ENCODE measurements around the gene ASB1. TPM values are rescaled to one million over a fixed set of nuclear protein-coding genes. Genes with fewer than 3 reads are reported as not detected.

ASB1 gene
- total and polyA plus RNA-seq, 9 of the 15 experiments (the other 6 are each of a cell fraction or from before 2014, with no cell fraction given), result 6.3 to 37.7 (median 23.9) TPM

- no peak for TF ChIP-seq NCOR1 (IDR thresholded peaks at IDR 0.05)
- TF ChIP-seq, protein P1, sequence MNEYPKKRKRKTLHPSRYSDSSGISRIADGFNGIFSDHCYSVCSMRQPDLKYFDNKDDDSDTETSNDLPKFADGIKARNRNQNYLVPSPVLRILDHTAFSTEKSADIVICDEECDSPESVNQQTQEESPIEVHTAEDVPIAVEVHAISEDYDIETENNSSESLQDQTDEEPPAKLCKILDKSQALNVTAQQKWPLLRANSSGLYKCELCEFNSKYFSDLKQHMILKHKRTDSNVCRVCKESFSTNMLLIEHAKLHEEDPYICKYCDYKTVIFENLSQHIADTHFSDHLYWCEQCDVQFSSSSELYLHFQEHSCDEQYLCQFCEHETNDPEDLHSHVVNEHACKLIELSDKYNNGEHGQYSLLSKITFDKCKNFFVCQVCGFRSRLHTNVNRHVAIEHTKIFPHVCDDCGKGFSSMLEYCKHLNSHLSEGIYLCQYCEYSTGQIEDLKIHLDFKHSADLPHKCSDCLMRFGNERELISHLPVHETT (CRISPR knock-in tag; conservative IDR thresholded peaks at IDR 0.05 in 1 of 2, IDR thresholded peaks at IDR 0.05 in 1 of 2), result no peak
- TF ChIP-seq ZNF561 (CRISPR knock-in tag; conservative IDR thresholded peaks at IDR 0.05), result no peak
- 0 out of 2 replicates have a peak, but pooled peaks have one; percentile 9 for TF ChIP-seq NKRF (IDR thresholded peaks at IDR 0.05; ENCODE audit: borderline replicate concordance)
- TF ChIP-seq HEY1 (CRISPR knock-in tag; IDR thresholded peaks at IDR 0.05; ENCODE audit: borderline replicate concordance), result no peak
- TF ChIP-seq, protein P2, sequence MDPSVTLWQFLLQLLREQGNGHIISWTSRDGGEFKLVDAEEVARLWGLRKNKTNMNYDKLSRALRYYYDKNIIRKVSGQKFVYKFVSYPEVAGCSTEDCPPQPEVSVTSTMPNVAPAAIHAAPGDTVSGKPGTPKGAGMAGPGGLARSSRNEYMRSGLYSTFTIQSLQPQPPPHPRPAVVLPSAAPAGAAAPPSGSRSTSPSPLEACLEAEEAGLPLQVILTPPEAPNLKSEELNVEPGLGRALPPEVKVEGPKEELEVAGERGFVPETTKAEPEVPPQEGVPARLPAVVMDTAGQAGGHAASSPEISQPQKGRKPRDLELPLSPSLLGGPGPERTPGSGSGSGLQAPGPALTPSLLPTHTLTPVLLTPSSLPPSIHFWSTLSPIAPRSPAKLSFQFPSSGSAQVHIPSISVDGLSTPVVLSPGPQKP (CRISPR knock-in tag; IDR thresholded peaks at IDR 0.05), result no peak
- TF ChIP-seq DMBX1 (CRISPR knock-in tag; IDR thresholded peaks at IDR 0.05; ENCODE audit: borderline replicate concordance), result no peak; the same call in 1 of the 2 replicates
- TF ChIP-seq TEAD1 (CRISPR knock-in tag; IDR thresholded peaks at IDR 0.05), result no peak
- TF ChIP-seq HSF4 (CRISPR knock-in tag; IDR thresholded peaks at IDR 0.05; ENCODE audit: borderline replicate concordance), result no peak
- no peak for TF ChIP-seq TOE1 (IDR thresholded peaks at IDR 0.05; ENCODE audit: borderline replicate concordance)
- TF ChIP-seq TOE1 (CRISPR knock-in tag; IDR thresholded peaks at IDR 0.05; ENCODE audit: borderline replicate concordance, low read depth), result no peak
- TF ChIP-seq TSHZ1 (CRISPR knock-in tag; IDR thresholded peaks at IDR 0.05), result no peak
- no peak for TF ChIP-seq ETV5 (CRISPR knock-in tag; IDR thresholded peaks at IDR 0.05; ENCODE audit: low read depth)
- TF ChIP-seq ZNF24 (IDR thresholded peaks at IDR 0.05), result peak; percentile 33; the same call in 1 of the 2 replicates
These were observed 654 bp upstream of the ASB1 start (continued) for GRCh38 chr2:238425979-238426567.
